ENCODE data around the gene CNTNAP4. TPM values are rescaled to one million over a fixed set of nuclear protein-coding genes. Genes with fewer than 3 reads are reported as not detected.

The CNTNAP4 gene
- total RNA-seq, 1 donor from 2014 or later: 1.2 TPM

DNA sequence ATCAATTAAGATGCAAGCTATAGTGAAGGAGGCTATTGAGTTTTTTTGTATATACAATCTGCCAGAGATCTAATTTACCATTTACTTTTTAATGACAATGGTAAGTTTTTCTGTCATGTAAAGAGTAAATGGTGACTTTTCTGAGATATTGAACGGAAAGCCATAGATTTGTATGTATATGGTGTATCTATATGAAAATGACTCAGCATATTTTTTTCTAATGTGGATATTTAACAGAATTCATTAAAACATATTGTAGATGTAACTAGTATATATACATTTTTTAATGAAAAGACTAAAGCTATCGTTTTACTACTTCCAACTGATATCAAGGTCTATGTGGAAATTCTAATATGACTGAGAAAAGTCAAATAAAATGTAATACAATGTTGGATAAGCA, 34.1 kb downstream of the CNTNAP4 start:
- H3K9me3 Mint-ChIP-seq (ENCODE audit: unreplicated experiment): no peaks in the 10 kb centered on the region
- TF ChIP-seq, protein P1, sequence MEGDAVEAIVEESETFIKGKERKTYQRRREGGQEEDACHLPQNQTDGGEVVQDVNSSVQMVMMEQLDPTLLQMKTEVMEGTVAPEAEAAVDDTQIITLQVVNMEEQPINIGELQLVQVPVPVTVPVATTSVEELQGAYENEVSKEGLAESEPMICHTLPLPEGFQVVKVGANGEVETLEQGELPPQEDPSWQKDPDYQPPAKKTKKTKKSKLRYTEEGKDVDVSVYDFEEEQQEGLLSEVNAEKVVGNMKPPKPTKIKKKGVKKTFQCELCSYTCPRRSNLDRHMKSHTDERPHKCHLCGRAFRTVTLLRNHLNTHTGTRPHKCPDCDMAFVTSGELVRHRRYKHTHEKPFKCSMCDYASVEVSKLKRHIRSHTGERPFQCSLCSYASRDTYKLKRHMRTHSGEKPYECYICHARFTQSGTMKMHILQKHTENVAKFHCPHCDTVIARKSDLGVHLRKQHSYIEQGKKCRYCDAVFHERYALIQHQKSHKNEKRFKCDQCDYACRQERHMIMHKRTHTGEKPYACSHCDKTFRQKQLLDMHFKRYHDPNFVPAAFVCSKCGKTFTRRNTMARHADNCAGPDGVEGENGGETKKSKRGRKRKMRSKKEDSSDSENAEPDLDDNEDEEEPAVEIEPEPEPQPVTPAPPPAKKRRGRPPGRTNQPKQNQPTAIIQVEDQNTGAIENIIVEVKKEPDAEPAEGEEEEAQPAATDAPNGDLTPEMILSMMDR (IDR thresholded peaks at IDR 0.05; ENCODE audit: partially characterized antibody, unreplicated experiment): no peak
- no peak for DNase-seq
- no peak overlapping the region for H3K4me3 Mint-ChIP-seq (ENCODE audit: unreplicated experiment)
- H3K27ac Mint-ChIP-seq (ENCODE audit: unreplicated experiment): no peak overlapping the region
- H3K36me3 Mint-ChIP-seq (ENCODE audit: unreplicated experiment): no peaks in the 10 kb centered on the region
- H3K4me1 Mint-ChIP-seq (ENCODE audit: low read depth, unreplicated experiment): no peaks in the 10 kb centered on the region
- no peaks in the 10 kb centered on the region for H3K27me3 Mint-ChIP-seq (ENCODE audit: unreplicated experiment)

DNA sequence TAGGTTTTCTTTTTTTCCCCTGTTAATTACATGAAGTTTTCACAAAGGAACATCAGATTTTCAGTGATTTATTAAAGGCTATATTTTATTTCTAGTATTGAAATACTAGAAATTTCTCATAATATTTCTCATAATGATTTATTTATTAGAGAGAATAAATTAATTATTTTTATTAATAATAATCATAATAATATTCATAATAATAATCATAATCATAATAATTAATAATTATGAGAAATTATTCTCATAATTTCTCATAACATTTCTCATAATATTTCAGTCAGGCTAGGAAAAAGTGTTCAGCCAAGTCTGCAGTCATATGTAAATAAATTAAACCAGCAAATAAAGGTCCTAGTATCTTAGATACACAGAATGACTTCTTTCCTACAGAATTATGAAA, 41.4 kb downstream of the CNTNAP4 start:
- H3K27ac Mint-ChIP-seq (ENCODE audit: unreplicated experiment): no peak overlapping the region
- no peaks in the 10 kb centered on the region for H3K36me3 Mint-ChIP-seq (ENCODE audit: unreplicated experiment)
- DNase-seq: no peak
- H3K4me1 Mint-ChIP-seq (ENCODE audit: low read depth, unreplicated experiment): no peaks in the 10 kb centered on the region
- no peak overlapping the region for H3K4me3 Mint-ChIP-seq (ENCODE audit: unreplicated experiment)
- H3K9me3 Mint-ChIP-seq (ENCODE audit: unreplicated experiment): no peaks in the 10 kb centered on the region
- H3K27me3 Mint-ChIP-seq (ENCODE audit: unreplicated experiment): no peaks in the 10 kb centered on the region
- TF ChIP-seq, protein P1 (IDR thresholded peaks at IDR 0.05; ENCODE audit: partially characterized antibody, unreplicated experiment): no peak

DNA sequence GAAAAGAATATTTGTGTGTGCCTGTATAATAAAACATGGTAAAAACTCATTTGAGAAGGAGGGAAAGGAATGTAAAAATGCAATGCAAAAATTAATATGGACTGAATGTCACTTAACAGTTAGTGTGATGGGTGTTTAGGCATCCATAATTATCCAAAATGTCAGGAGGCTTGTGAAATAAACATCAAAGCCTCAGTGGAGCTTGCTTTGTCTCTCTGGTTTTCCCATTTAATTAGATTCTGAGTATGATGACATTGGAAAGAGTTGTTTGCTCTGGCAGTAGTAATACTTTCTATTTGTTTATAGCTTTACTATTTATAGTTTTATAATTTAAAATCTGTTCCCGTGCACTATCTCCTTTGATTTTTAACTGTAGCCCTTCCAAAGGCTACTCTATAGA, 51.9 kb downstream of the CNTNAP4 start:
- TF ChIP-seq, protein P1 (IDR thresholded peaks at IDR 0.05; ENCODE audit: partially characterized antibody, unreplicated experiment): no peak
- H3K4me3 Mint-ChIP-seq (ENCODE audit: unreplicated experiment): no peak overlapping the region
- H3K9me3 Mint-ChIP-seq (ENCODE audit: unreplicated experiment): no peaks in the 10 kb centered on the region
- H3K27ac Mint-ChIP-seq (ENCODE audit: unreplicated experiment): no peak overlapping the region
- H3K27me3 Mint-ChIP-seq (ENCODE audit: unreplicated experiment): no peaks in the 10 kb centered on the region
- no peak for DNase-seq
- H3K36me3 Mint-ChIP-seq (ENCODE audit: unreplicated experiment): no peaks in the 10 kb centered on the region
- H3K4me1 Mint-ChIP-seq (ENCODE audit: low read depth, unreplicated experiment): no peaks in the 10 kb centered on the region

DNA sequence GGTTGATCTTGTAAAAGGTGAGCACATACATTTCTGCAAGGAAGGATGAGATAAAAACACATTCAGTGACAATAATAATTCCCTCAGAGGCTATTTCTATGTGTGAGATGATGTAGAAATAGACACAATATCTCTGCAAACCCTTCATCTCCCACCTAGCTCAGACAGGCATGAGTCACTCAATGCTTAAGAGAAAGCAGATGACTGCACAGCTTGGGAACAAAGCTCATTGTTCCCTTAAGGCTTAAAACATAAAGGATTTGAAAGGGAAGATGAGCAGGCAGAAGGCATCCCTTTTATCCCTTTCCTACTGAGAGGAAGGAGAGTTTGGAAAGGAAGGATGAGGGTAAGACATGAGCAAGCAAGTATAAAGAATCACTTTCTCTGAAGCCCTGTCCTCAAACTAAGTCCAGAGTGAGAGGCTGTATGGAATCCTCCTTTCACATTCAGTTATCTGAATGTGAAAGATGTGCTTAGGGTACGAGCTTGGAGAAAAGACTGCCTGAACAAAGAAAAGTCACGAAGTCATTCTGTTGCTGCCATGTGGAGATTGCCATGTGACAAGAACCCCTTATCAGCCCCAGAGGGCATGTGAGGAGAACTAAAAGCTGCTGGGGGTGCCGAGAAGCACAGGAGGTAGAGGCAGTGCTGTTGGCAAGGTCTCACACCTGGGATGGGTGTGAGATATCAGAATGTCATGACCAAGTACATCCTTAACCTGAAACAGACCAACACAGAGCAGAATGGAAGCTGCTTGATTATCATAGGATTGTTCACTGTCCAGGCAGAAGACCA, 58.2 kb downstream of the CNTNAP4 start:
- no peak overlapping the region for H3K4me3 Mint-ChIP-seq (ENCODE audit: unreplicated experiment)
- no peak overlapping the region for H3K27ac Mint-ChIP-seq (ENCODE audit: unreplicated experiment)
- peaks cover 4% of the 10 kb centered on the region for H3K36me3 Mint-ChIP-seq (ENCODE audit: unreplicated experiment)
- peaks cover 4% of the 10 kb centered on the region for H3K27me3 Mint-ChIP-seq (ENCODE audit: unreplicated experiment)
- DNase-seq: no peak
- TF ChIP-seq, protein P1 (IDR thresholded peaks at IDR 0.05; ENCODE audit: partially characterized antibody, unreplicated experiment): no peak
- H3K9me3 Mint-ChIP-seq (ENCODE audit: unreplicated experiment): peaks cover 4% of the 10 kb centered on the region
- no peaks in the 10 kb centered on the region for H3K4me1 Mint-ChIP-seq (ENCODE audit: low read depth, unreplicated experiment)

DNA sequence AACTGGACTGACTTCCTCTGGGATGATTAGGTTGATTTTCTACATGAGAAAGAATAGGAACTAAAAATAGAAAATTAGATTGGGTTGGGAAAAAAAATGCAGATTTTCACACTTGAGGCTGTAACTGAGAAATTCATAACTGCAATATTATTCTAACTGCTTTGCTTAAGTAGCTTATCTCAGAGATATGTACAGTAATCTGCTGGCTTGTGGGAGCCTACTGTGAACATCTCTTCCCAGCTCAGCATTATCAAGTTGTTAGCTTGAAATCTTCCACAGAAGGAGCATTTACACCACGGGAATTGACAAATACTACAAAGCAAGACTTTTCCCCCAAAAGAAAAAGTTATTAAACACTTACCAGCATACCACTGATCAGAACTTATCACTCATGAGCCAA, 58.9 kb downstream of the CNTNAP4 start:
- no peak for DNase-seq
- Mint-ChIP-seq H3K4me1 (ENCODE audit: low read depth, unreplicated experiment) (no peaks in the 10 kb centered on the region), H3K27me3 (ENCODE audit: unreplicated experiment) (peaks cover 4% of the 10 kb centered on the region), H3K27ac (ENCODE audit: unreplicated experiment) (no peak overlapping the region), H3K36me3 (ENCODE audit: unreplicated experiment) (peaks cover 4% of the 10 kb centered on the region), H3K4me3 (ENCODE audit: unreplicated experiment) (no peak overlapping the region), H3K9me3 (ENCODE audit: unreplicated experiment) (peaks cover 4% of the 10 kb centered on the region)
- TF ChIP-seq, protein P1 (IDR thresholded peaks at IDR 0.05; ENCODE audit: partially characterized antibody, unreplicated experiment): no peak

All from glutamatergic neuron (in vitro differentiated cells).